Neuronal stem cell (in vitro differentiated cells): ENCODE data around the gene PPIP5K1.

ENCODE experiments used
- DNase-seq: peaks from one replicate; pipeline ENCODE4 v3.0.0-alpha.2; 2013; ENCODE audit warnings: low spot score
- H2AFZ ChIP-seq: one replicate; pipeline ENCODE4 v1.6.1; 2013; ENCODE audit warnings: mild to moderate bottlenecking, low read length, inconsistent platforms
- H2AK5ac ChIP-seq: 2 replicates; pipeline ENCODE4 v1.6.1; 2013; ENCODE audit warnings: low read depth, mild to moderate bottlenecking, inconsistent platforms, low read length, moderate library complexity, mixed read lengths
- H2BK120ac ChIP-seq: 2 replicates; pipeline ENCODE4 v1.6.1; 2013; ENCODE audit warnings: low read depth, mild to moderate bottlenecking, inconsistent platforms, low read length, moderate library complexity, mixed read lengths
- H2BK12ac ChIP-seq: one replicate; pipeline ENCODE4 v1.6.1; 2013; ENCODE audit warnings: low read length, inconsistent platforms
- H2BK15ac ChIP-seq: 2 replicates; pipeline ENCODE4 v1.6.1; 2013; ENCODE audit warnings: mild to moderate bottlenecking, low read length, inconsistent platforms, mixed read lengths
- H2BK5ac ChIP-seq: one replicate; pipeline ENCODE4 v1.6.1; 2013; ENCODE audit warnings: inconsistent platforms, mild to moderate bottlenecking, low read length, moderate library complexity
- H3K14ac ChIP-seq: one replicate; pipeline ENCODE4 v1.6.1; 2013; ENCODE audit warnings: low read length, inconsistent platforms
- H3K18ac ChIP-seq: 2 replicates; pipeline ENCODE4 v1.6.1; 2013; ENCODE audit warnings: low read length, inconsistent platforms
- H3K23ac ChIP-seq: 2 replicates; pipeline ENCODE4 v1.6.1; 2013; ENCODE audit warnings: low read depth, mild to moderate bottlenecking, mixed read lengths, low read length, inconsistent platforms; ENCODE audit not compliant: poor library complexity
- H3K27ac ChIP-seq: replicated peaks from 3 replicates; pipeline ENCODE4 v1.5.1; 2013; ENCODE audit warnings: low read length, inconsistent platforms
- H3K27me3 ChIP-seq, 3 experiments: 2 replicates each; pipeline ENCODE4 v1.6.1; 2013; ENCODE audit warnings: low read length in 3 of 3, mild to moderate bottlenecking in 2 of 3, inconsistent platforms in 1 of 3, low read depth in 1 of 3, mixed read lengths in 1 of 3, moderate library complexity in 1 of 3; ENCODE audit not compliant: control insufficient read depth in 3 of 3, insufficient read depth in 3 of 3
- H3K36me3 ChIP-seq, 2 donors: replicated peaks in 1 of 2; 2 replicates each; pipeline ENCODE4 v1.6.1; 2013; ENCODE audit warnings: low read length in 2 of 2; ENCODE audit not compliant: control insufficient read depth in 2 of 2, insufficient read depth in 2 of 2
- H3K4ac ChIP-seq: 2 replicates; pipeline ENCODE4 v1.6.1; 2013; ENCODE audit warnings: inconsistent platforms, mild to moderate bottlenecking, low read length, moderate library complexity
- H3K4me1 ChIP-seq, 2 donors: 1 replicate in 1 of 2; 2 replicates in 1 of 2; pipeline ENCODE4 v1.6.1; 2013; ENCODE audit warnings: low read length in 2 of 2, low read depth in 1 of 2; ENCODE audit not compliant: control insufficient read depth in 2 of 2, insufficient read depth in 1 of 2
- H3K4me2 ChIP-seq: one replicate; pipeline ENCODE4 v1.6.1; 2013; ENCODE audit warnings: mild to moderate bottlenecking, low read length, inconsistent platforms; ENCODE audit not compliant: insufficient read depth, poor library complexity, severe bottlenecking
- H3K4me3 ChIP-seq, 2 donors: 2 replicates each; pipeline ENCODE4 v1.5.1; 2013; ENCODE audit warnings: low read length in 2 of 2, mild to moderate bottlenecking in 2 of 2, inconsistent platforms in 1 of 2, moderate library complexity in 1 of 2
- H3K79me1 ChIP-seq: one replicate; pipeline ENCODE4 v1.6.1; 2013; ENCODE audit warnings: low read depth, mild to moderate bottlenecking, inconsistent platforms, low read length, moderate library complexity
- H3K9ac ChIP-seq: one replicate; pipeline ENCODE4 v1.6.1; 2013; ENCODE audit warnings: mild to moderate bottlenecking, low read depth, low read length, inconsistent platforms; ENCODE audit not compliant: poor library complexity
- H3K9me3 ChIP-seq, 2 donors: replicated peaks in 1 of 2; 2 replicates each; pipeline versions ENCODE3 to v1.6.1; 2013; ENCODE audit warnings: low read length in 2 of 2, mild to moderate bottlenecking in 2 of 2, inconsistent platforms in 1 of 2, low read depth in 1 of 2, mixed read lengths in 1 of 2, moderate library complexity in 1 of 2; ENCODE audit not compliant: control insufficient read depth in 2 of 2, insufficient read depth in 1 of 2
- H4K8ac ChIP-seq: one replicate; pipeline ENCODE4 v1.6.1; 2013; ENCODE audit warnings: low read depth, mild to moderate bottlenecking, inconsistent platforms, low read length, moderate library complexity
- H4K91ac ChIP-seq: one replicate; pipeline ENCODE4 v1.6.1; 2013; ENCODE audit warnings: low read length, low read depth, mild to moderate bottlenecking, inconsistent platforms; ENCODE audit not compliant: poor library complexity
- WGBS, 2 donors: extraction: QIAGEN DNeasy Blood & Tissue Kit; methylation state at CpG; one replicate each; pipeline ENCODE4 v1.1.7; 2013; ENCODE audit warnings: missing lambda C conversion rate in 2 of 2, mixed read lengths in 1 of 2; ENCODE audit not compliant: insufficient read length in 2 of 2, insufficient replicate concordance in 1 of 2; ENCODE audit errors: extremely low coverage in 2 of 2; 5-methylcytosine and 5-hydroxymethylcytosine counted together

Gene PPIP5K1

GRCh38 chr15:43510200-43511011 is 79.6 kb downstream of the PPIP5K1 start:
- Histone ChIP-seq H3K9me3 (no peaks in the 10 kb centered on the region), H3K27me3 (no peaks in the 10 kb centered on the region), H3K14ac (no peak overlapping the region), H2BK12ac (no peak overlapping the region), H2BK5ac (peak overlapping the region; percentile 62), H2BK15ac (no peak overlapping the region), H3K4me3 (peak overlapping the region; percentile 58 to 77), H3K36me3 (no peaks in the 10 kb centered on the region), H2BK120ac (no peak overlapping the region), H2AFZ (peak overlapping the region; percentile 87), H3K4me2 (peak overlapping the region; percentile 56), H3K4ac (no peak overlapping the region), H3K18ac (no peak overlapping the region), H3K79me1 (peaks cover 3% of the 10 kb centered on the region), H4K8ac (no peak overlapping the region), H3K4me1 (peaks cover 20 to 26% of the 10 kb centered on the region in 2 donors), H2AK5ac (no peak overlapping the region), H3K9ac (no peak overlapping the region), H3K27ac (peak overlapping the region; percentile 90), H4K91ac (no peak overlapping the region), H3K23ac (no peak overlapping the region)
- no CpG with 5 or more reads among the region's 41 CpGs for WGBS, 2 donors
- DNase-seq, result peak; percentile 99

GRCh38 chr15:43509660-43510199 is 80.3 kb downstream of the PPIP5K1 start:
- peak overlapping the region in 1 of 2 donors; percentile 58 for H3K4me3 ChIP-seq
- no peak overlapping the region for H2BK5ac ChIP-seq
- H4K91ac ChIP-seq, result no peak overlapping the region
- H3K18ac ChIP-seq, result no peak overlapping the region
- H3K9me3 ChIP-seq, result no peaks in the 10 kb centered on the region
- no peak overlapping the region for H3K4me2 ChIP-seq
- H2BK12ac ChIP-seq, result no peak overlapping the region
- no peak overlapping the region for H2AK5ac ChIP-seq
- H2AFZ ChIP-seq, result peak overlapping the region; percentile 82
- no peak overlapping the region for H3K9ac ChIP-seq
- H3K4me1 ChIP-seq, result peaks cover 20 to 26% of the 10 kb centered on the region in 2 donors
- no peak overlapping the region for H3K23ac ChIP-seq
- H4K8ac ChIP-seq, result no peak overlapping the region
- no peaks in the 10 kb centered on the region for H3K27me3 ChIP-seq
- no CpG with 5 or more reads among the region's 8 CpGs for WGBS, 2 donors
- peaks cover 3% of the 10 kb centered on the region for H3K79me1 ChIP-seq
- no peak overlapping the region for H3K14ac ChIP-seq
- H2BK15ac ChIP-seq, result no peak overlapping the region
- H3K27ac ChIP-seq, result peak overlapping the region; percentile 90
- H3K36me3 ChIP-seq, result no peaks in the 10 kb centered on the region
- DNase-seq, result no peak
- H3K4ac ChIP-seq, result no peak overlapping the region
- no peak overlapping the region for H2BK120ac ChIP-seq

DNA sequence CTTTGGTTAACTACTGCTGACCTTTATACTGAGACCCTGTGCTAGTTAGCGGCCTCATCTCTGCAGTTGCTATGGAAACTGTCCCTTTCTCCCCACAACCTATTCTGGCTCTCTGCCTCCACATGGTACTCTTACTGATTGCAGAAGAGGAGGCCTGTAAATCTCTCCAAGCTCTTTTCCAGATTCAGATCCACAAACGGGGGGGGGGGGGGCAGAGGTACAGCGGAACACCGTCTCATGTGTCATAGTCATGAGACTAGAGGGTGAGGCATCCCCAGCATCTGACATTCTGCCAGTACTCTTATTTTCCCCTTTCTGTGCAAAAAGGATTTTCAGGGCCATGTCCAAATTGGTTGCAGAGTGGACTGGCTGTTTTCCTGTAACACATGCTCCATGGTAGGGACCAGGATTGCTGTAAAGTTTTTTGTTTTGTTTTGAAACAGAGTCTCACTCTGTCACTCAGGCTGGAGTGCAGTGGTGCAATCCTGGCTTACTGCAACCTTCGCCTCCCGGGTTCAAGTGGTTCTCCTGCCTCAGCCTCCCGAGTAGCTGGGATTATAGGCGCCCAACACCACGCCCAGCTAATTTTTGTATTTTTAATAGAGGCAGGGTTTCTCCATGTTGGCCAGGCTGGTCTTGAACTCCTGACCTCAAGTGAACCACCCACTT is 80.9 kb downstream of the PPIP5K1 start:
- H2BK5ac ChIP-seq, result no peak overlapping the region
- H3K4me1 ChIP-seq, result peaks cover 17 to 23% of the 10 kb centered on the region in 2 donors
- peak overlapping the region; percentile 82 for H2AFZ ChIP-seq
- H3K9me3 ChIP-seq, result no peaks in the 10 kb centered on the region
- no peak overlapping the region for H3K23ac ChIP-seq
- H2BK12ac ChIP-seq, result no peak overlapping the region
- no peak for DNase-seq
- no peaks in the 10 kb centered on the region for H3K27me3 ChIP-seq
- no peak overlapping the region for H3K9ac ChIP-seq
- H3K79me1 ChIP-seq, result peaks cover 3% of the 10 kb centered on the region
- H2AK5ac ChIP-seq, result no peak overlapping the region
- no peaks in the 10 kb centered on the region for H3K36me3 ChIP-seq
- H2BK120ac ChIP-seq, result no peak overlapping the region
- no peak overlapping the region for H3K14ac ChIP-seq
- H3K4me3 ChIP-seq, result peak overlapping the region in 1 of 2 donors; percentile 58
- WGBS, 2 donors, result no CpG with 5 or more reads among the region's 9 CpGs
- no peak overlapping the region for H3K18ac ChIP-seq
- H3K4ac ChIP-seq, result no peak overlapping the region
- H2BK15ac ChIP-seq, result no peak overlapping the region
- no peak overlapping the region for H4K8ac ChIP-seq
- H4K91ac ChIP-seq, result no peak overlapping the region
- H3K27ac ChIP-seq, result peak overlapping the region; percentile 90
- H3K4me2 ChIP-seq, result peak overlapping the region; percentile 13

GRCh38 chr15:43508421-43508820 is 81.6 kb downstream of the PPIP5K1 start:
- Histone ChIP-seq H2AK5ac (no peak overlapping the region), H3K4me1 (peaks cover 15 to 17% of the 10 kb centered on the region in 2 donors), H2BK120ac (no peak overlapping the region), H3K4me2 (no peak overlapping the region), H3K23ac (no peak overlapping the region), H2BK15ac (no peak overlapping the region), H4K91ac (no peak overlapping the region), H3K4ac (no peak overlapping the region), H2AFZ (no peak overlapping the region), H4K8ac (no peak overlapping the region), H3K9me3 (no peaks in the 10 kb centered on the region), H3K18ac (no peak overlapping the region), H3K79me1 (peaks cover 3% of the 10 kb centered on the region), H3K27me3 (no peaks in the 10 kb centered on the region), H3K27ac (no peak overlapping the region), H3K9ac (no peak overlapping the region), H2BK5ac (no peak overlapping the region), H3K4me3 (no peak overlapping the region), H2BK12ac (no peak overlapping the region), H3K14ac (no peak overlapping the region), H3K36me3 (no peaks in the 10 kb centered on the region)
- no CpG with 5 or more reads among the region's 1 CpG for WGBS, 2 donors
- no peak for DNase-seq
